22Rv1 (cell line): Measurements from ENCODE around the gene ATP8B1.

Experiments used
- H3K27ac ChIP-seq: fragments of 450-650 bp; 2 replicates; pipeline ENCODE4 v1.5.1; 2017
- ZFX ChIP-seq: fragments of 450-650 bp; IDR thresholded peaks from 2 replicates; pipeline ENCODE4 v1.6.1; 2017; ENCODE audit warnings: antibody characterized with exemption, borderline replicate concordance
- TF ChIP-seq, protein P1 (sequence below): fragments of 450-650 bp; IDR thresholded peaks from 2 replicates; pipeline ENCODE4 v1.5.1; 2017; ENCODE audit warnings: mild to moderate bottlenecking

ATP8B1 gene

GRCh38 chr18:57792631-57793301 is 10.3 kb downstream of the ATP8B1 start:
- H3K27ac ChIP-seq = no peak overlapping the region

DNA sequence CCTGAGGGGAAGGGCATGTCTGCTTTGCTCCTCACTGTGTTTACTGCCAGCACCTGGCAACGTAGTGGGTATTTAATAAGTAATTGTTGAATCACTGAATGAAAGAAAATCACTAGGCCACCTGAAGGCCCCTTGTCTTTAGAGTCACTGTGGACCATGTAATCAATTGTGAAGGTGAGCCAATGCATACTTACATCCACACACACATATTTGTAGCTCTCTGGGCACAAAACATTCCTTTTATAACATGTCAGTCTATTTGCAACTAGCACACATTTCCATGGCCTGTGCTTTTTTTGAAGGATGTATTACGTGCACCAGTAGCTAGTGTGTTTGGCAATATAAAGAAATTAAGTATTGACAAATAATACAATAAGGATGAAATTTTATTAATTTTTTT is 11.2 kb downstream of the ATP8B1 start:
- no peak overlapping the region for H3K27ac ChIP-seq
- TF ChIP-seq, protein P1, sequence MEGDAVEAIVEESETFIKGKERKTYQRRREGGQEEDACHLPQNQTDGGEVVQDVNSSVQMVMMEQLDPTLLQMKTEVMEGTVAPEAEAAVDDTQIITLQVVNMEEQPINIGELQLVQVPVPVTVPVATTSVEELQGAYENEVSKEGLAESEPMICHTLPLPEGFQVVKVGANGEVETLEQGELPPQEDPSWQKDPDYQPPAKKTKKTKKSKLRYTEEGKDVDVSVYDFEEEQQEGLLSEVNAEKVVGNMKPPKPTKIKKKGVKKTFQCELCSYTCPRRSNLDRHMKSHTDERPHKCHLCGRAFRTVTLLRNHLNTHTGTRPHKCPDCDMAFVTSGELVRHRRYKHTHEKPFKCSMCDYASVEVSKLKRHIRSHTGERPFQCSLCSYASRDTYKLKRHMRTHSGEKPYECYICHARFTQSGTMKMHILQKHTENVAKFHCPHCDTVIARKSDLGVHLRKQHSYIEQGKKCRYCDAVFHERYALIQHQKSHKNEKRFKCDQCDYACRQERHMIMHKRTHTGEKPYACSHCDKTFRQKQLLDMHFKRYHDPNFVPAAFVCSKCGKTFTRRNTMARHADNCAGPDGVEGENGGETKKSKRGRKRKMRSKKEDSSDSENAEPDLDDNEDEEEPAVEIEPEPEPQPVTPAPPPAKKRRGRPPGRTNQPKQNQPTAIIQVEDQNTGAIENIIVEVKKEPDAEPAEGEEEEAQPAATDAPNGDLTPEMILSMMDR = no peak
- TF ChIP-seq ZFX = no peak

More at GRCh38 chr18:57792631-57793301, 10.3 kb downstream of the ATP8B1 start:
- TF ChIP-seq, protein P1 = no peak
- TF ChIP-seq ZFX = no peak

- no peak overlapping the region for H3K27ac ChIP-seq
Measured at GRCh38 chr18:57791192-57791591, 11.9 kb downstream of the ATP8B1 start.

DNA sequence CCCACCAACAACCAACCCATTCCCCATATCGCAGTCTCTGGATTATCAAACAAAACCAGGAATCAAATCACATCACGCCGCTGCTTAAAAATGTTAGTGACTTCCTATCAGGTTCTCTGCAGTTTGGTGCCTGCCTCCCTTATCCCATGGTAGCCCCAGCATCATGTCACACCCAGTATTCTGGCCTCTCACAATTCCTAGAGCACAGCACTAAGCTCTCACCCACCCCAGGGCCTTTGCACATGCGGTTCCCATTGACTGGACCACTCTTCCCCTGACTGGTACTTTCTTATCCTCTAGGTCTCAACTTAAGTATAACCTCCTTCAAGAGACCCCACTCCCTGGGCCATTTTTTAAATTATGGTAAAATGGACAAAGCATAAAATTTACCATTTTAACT is 12.8 kb downstream of the ATP8B1 start:
- H3K27ac ChIP-seq = no peak overlapping the region
- TF ChIP-seq, protein P1 = no peak
- TF ChIP-seq ZFX = no peak

More at GRCh38 chr18:57791192-57791591, 11.9 kb downstream of the ATP8B1 start:
- TF ChIP-seq, protein P1 = no peak
- no peak for TF ChIP-seq ZFX

- no peak overlapping the region for H3K27ac ChIP-seq
- TF ChIP-seq, protein P1 = no peak
- no peak for TF ChIP-seq ZFX
Measured at GRCh38 chr18:57789759-57790158, 13.4 kb downstream of the ATP8B1 start.

- TF ChIP-seq ZFX = no peak
- TF ChIP-seq, protein P1 = no peak
- H3K27ac ChIP-seq = no peak overlapping the region
Measured at GRCh38 chr18:57789090-57789489, 14.0 kb downstream of the ATP8B1 start.

GRCh38 chr18:57787068-57787685 is 15.9 kb downstream of the ATP8B1 start:
- no peak overlapping the region for H3K27ac ChIP-seq

More at GRCh38 chr18:57787068-57787685, 15.9 kb downstream of the ATP8B1 start:
- TF ChIP-seq, protein P1 = no peak
- TF ChIP-seq ZFX = no peak
